H1 (cell line): ENCODE measurements around the gene MROH8. TPM values are rescaled to one million over a fixed set of nuclear protein-coding genes. Genes with fewer than 3 reads are reported as not detected.

ENCODE experiments used
- CTCF ChIA-PET: fragments of 300-600 bp; sonication (Branson Sonifier 250); formaldehyde crosslinking; loops from one replicate; lab custom pipeline; 2021; ENCODE audit not compliant: partially characterized antibody; lab: Charles Lee
- POLR2A ChIA-PET: fragments of 300-600 bp; sonication (Branson Sonifier 250); formaldehyde crosslinking; loops from one replicate; lab custom pipeline; 2021; ENCODE audit warnings: inconsistent platforms; ENCODE audit not compliant: partially characterized antibody; lab: Charles Lee
- DNase-seq, 2 experiments: peaks; one replicate each; pipeline versions ENCODE4 v3.0.0 to v3.0.0-alpha.2; 2010 to 2022; ENCODE audit warnings: low spot score in 2 of 2, low read depth in 1 of 2, mixed read lengths in 1 of 2
- FAIRE-seq: peaks from 2 replicates; lab custom pipeline; 2011; peaks lifted over from hg19 to GRCh38; lab: Jason Lieb, UNC
- H2AFZ ChIP-seq: 2 replicates; pipeline ENCODE4 v1.8.1; 2012; ENCODE audit warnings: low read length, inconsistent platforms
- H2AK5ac ChIP-seq: 2 replicates; pipeline ENCODE4 v1.6.1; 2013; ENCODE audit warnings: low read depth, low read length
- H2BK120ac ChIP-seq: replicated peaks from 2 replicates; pipeline ENCODE3; 2013; ENCODE audit warnings: low read depth, low read length, inconsistent platforms
- H2BK12ac ChIP-seq: 2 replicates; pipeline ENCODE4 v1.6.1; 2013; ENCODE audit warnings: low read depth, low read length
- H2BK15ac ChIP-seq: 2 replicates; pipeline ENCODE4 v1.6.1; 2013; ENCODE audit warnings: low read length
- H2BK20ac ChIP-seq: 2 replicates; pipeline ENCODE4 v1.6.1; 2013; ENCODE audit warnings: low read length
- H2BK5ac ChIP-seq: 2 replicates; pipeline ENCODE4 v1.6.1; 2013; ENCODE audit warnings: low read depth, low read length
- H3K14ac ChIP-seq: 2 replicates; pipeline ENCODE4 v1.6.1; 2013; ENCODE audit warnings: inconsistent platforms; ENCODE audit not compliant: insufficient read length
- H3K18ac ChIP-seq: 2 replicates; pipeline ENCODE4 v1.6.1; 2013; ENCODE audit warnings: low read length; ENCODE audit errors: extremely low read depth
- H3K23ac ChIP-seq: 2 replicates; pipeline ENCODE4 v1.6.1; 2013; ENCODE audit warnings: inconsistent platforms; ENCODE audit not compliant: insufficient read length
- H3K23me2 ChIP-seq: 2 replicates; pipeline ENCODE4 v1.6.1; 2013; ENCODE audit warnings: low read depth, low read length
- H3K27ac ChIP-seq: 2 replicates; pipeline ENCODE4 v1.6.1; 2011; ENCODE audit warnings: low read depth, low read length, inconsistent platforms
- H3K27me3 ChIP-seq, 4 experiments: replicated peaks in 1 of 4; 1 replicate in 1 of 4; 2 replicates in 3 of 4; pipeline versions ENCODE4 v1.6.1 to v1.8.1; 2011 to 2013; ENCODE audit warnings: low read length in 3 of 4, mild to moderate bottlenecking in 3 of 4, inconsistent platforms in 2 of 4, mixed read lengths in 2 of 4, moderate library complexity in 1 of 4; ENCODE audit not compliant: control insufficient read depth in 3 of 4, insufficient read depth in 3 of 4; ENCODE audit errors: extremely low read depth in 1 of 4
- H3K36me3 ChIP-seq, 4 experiments: 2 replicates each; pipeline versions ENCODE4 v1.6.1 to v1.8.1; 2011 to 2013; ENCODE audit warnings: mild to moderate bottlenecking in 4 of 4, low read length in 3 of 4, moderate library complexity in 2 of 4, control low read depth in 1 of 4, inconsistent platforms in 1 of 4; ENCODE audit not compliant: insufficient read depth in 4 of 4, control insufficient read depth in 2 of 4
- H3K4ac ChIP-seq: replicated peaks from 2 replicates; pipeline ENCODE3; 2013; ENCODE audit warnings: low read length, low read depth, mixed read lengths, inconsistent platforms; ENCODE audit not compliant: insufficient read length
- H3K4me1 ChIP-seq, 4 experiments: replicated peaks in 1 of 4; 1 replicate in 1 of 4; 2 replicates in 3 of 4; pipeline versions ENCODE4 v1.6.1 to v1.8.1; 2011 to 2013; ENCODE audit warnings: low read length in 3 of 4, inconsistent platforms in 2 of 4, mixed read lengths in 1 of 4; ENCODE audit not compliant: insufficient read depth in 4 of 4, control insufficient read depth in 3 of 4
- H3K4me2 ChIP-seq, 2 experiments: 2 replicates each; pipeline versions ENCODE4 v1.6.1 to v1.8.1; 2011 to 2013; ENCODE audit warnings: low read depth in 2 of 2, low read length in 2 of 2, control low read depth in 1 of 2, inconsistent platforms in 1 of 2, mild to moderate bottlenecking in 1 of 2; ENCODE audit not compliant: insufficient read depth in 1 of 2
- H3K4me3 ChIP-seq, 4 experiments: fragments of 200-600, 300-600 bp in 1 of 4; sonication (generic), shearing (Covaris generic), sonication (Bioruptor Twin) in 1 of 4; 2 replicates each; pipeline versions ENCODE4 v1.5.1 to v1.8.1; 2011 to 2016; ENCODE audit warnings: low read length in 4 of 4, low read depth in 3 of 4, control low read depth in 2 of 4, inconsistent platforms in 2 of 4, mild to moderate bottlenecking in 2 of 4, mixed read lengths in 1 of 4, moderate library complexity in 1 of 4; ENCODE audit not compliant: insufficient read depth in 2 of 4; ENCODE audit errors: extremely low read depth in 1 of 4
- H3K56ac ChIP-seq: replicated peaks from 2 replicates; pipeline ENCODE3; 2013; ENCODE audit warnings: low read depth, mild to moderate bottlenecking, mixed read lengths, low read length, inconsistent platforms; ENCODE audit not compliant: insufficient read length
- H3K79me1 ChIP-seq: 2 replicates; pipeline ENCODE4 v1.6.1; 2013; ENCODE audit warnings: low read depth, low read length, control low read depth
- H3K79me2 ChIP-seq, 2 experiments: 2 replicates each; pipeline versions ENCODE4 v1.6.1 to v1.8.1; 2012 to 2013; ENCODE audit warnings: low read length in 2 of 2, mild to moderate bottlenecking in 2 of 2, inconsistent platforms in 1 of 2; ENCODE audit not compliant: insufficient read depth in 2 of 2, control insufficient read depth in 1 of 2
- H3K9ac ChIP-seq, 4 experiments: replicated peaks in 1 of 4; 1 replicate in 1 of 4; 2 replicates in 3 of 4; pipeline versions ENCODE4 v1.6.1 to v1.8.1; 2011 to 2013; ENCODE audit warnings: low read depth in 3 of 4, low read length in 3 of 4, control low read depth in 2 of 4, mild to moderate bottlenecking in 2 of 4, moderate library complexity in 2 of 4, inconsistent platforms in 1 of 4; ENCODE audit errors: extremely low read depth in 1 of 4
- H3K9me3 ChIP-seq, 2 experiments: 2 replicates each; pipeline versions ENCODE4 v1.6.1 to v1.8.1; 2012 to 2013; ENCODE audit warnings: mild to moderate bottlenecking in 2 of 2, moderate library complexity in 2 of 2, control low read depth in 1 of 2, inconsistent platforms in 1 of 2, low read depth in 1 of 2, low read length in 1 of 2, mixed read lengths in 1 of 2; ENCODE audit not compliant: insufficient read depth in 2 of 2
- H4K20me1 ChIP-seq, 2 experiments: replicated peaks in 1 of 2; 2 replicates each; pipeline versions ENCODE3 to v1.8.1; 2011 to 2013; ENCODE audit warnings: inconsistent platforms in 2 of 2, low read length in 2 of 2, mild to moderate bottlenecking in 1 of 2; ENCODE audit not compliant: insufficient read depth in 2 of 2, control insufficient read depth in 1 of 2
- H4K5ac ChIP-seq: 2 replicates; pipeline ENCODE4 v1.6.1; 2013; ENCODE audit warnings: low read length, low read depth, mixed read lengths, inconsistent platforms; ENCODE audit not compliant: insufficient read length
- H4K8ac ChIP-seq: 2 replicates; pipeline ENCODE4 v1.8.0; 2013; ENCODE audit warnings: mild to moderate bottlenecking, moderate library complexity, low read length, inconsistent platforms; ENCODE audit not compliant: insufficient read depth; ENCODE audit errors: extremely low read depth
- H4K91ac ChIP-seq: replicated peaks from 2 replicates; pipeline ENCODE3; 2013; ENCODE audit warnings: low read length, mixed read lengths, inconsistent platforms; ENCODE audit not compliant: insufficient read length
- CTBP2 ChIP-seq: IDR thresholded peaks from 2 replicates; pipeline ENCODE4 v1.7.0; 2011; ENCODE audit warnings: borderline replicate concordance, mild to moderate bottlenecking, moderate library complexity, mixed read lengths, low read length; ENCODE audit not compliant: insufficient read depth, insufficient read length
- EGR1 ChIP-seq: IDR thresholded peaks from 2 replicates; pipeline ENCODE4 v1.6.1; 2011; ENCODE audit warnings: low read depth, low read length, borderline replicate concordance
- FOSL1 ChIP-seq: IDR thresholded peaks from 2 replicates; pipeline ENCODE4 v1.6.1; 2011; ENCODE audit warnings: mild to moderate bottlenecking, low read depth, low read length, moderate library complexity; ENCODE audit not compliant: insufficient read depth
- HDAC2 ChIP-seq, 2 experiments: fragments of 300-600 bp in 1 of 2; sonication (generic) in 1 of 2; IDR thresholded peaks; 2 replicates each; pipeline ENCODE4 v1.6.1; 2011 to 2012; ENCODE audit warnings: low read depth in 2 of 2, low read length in 2 of 2, mild to moderate bottlenecking in 2 of 2, moderate library complexity in 2 of 2, borderline replicate concordance in 1 of 2, inconsistent platforms in 1 of 2
- KDM1A ChIP-seq: fragments of 200-600, 300-600 bp; sonication (generic); IDR thresholded peaks from 2 replicates; pipeline ENCODE4 v1.7.1; 2016; ENCODE audit warnings: mild to moderate bottlenecking, low read length, borderline replicate concordance
- MAFK ChIP-seq: IDR thresholded peaks from 2 replicates; pipeline ENCODE4 v1.6.1; 2012; ENCODE audit warnings: low read depth, mild to moderate bottlenecking, improper control_type of control experiment, low read length
- SIRT6 ChIP-seq: IDR thresholded peaks from one replicate; pipeline ENCODE4 v1.7.1; 2012; ENCODE audit warnings: low read length, inconsistent platforms
- SP1 ChIP-seq: IDR thresholded peaks from 2 replicates; pipeline ENCODE4 v1.6.1; 2011; ENCODE audit warnings: low read depth, low read length
- SP2 ChIP-seq: IDR thresholded peaks from 2 replicates; pipeline ENCODE4 v1.6.1; 2012; ENCODE audit warnings: mild to moderate bottlenecking, low read length, inconsistent platforms
- SP4 ChIP-seq: IDR thresholded peaks from 2 replicates; pipeline ENCODE4 v1.6.1; 2012; ENCODE audit warnings: low read length, inconsistent platforms
- TBP ChIP-seq: IDR thresholded peaks from 2 replicates; pipeline ENCODE4 v1.6.1; 2011; ENCODE audit warnings: low read depth, low read length, improper control_type of control experiment
- WGBS, 2 experiments: shearing (Covaris generic) in 1 of 2; methylation state at CpG; one replicate each; pipeline versions ENCODE4 v1.1.6 to v1.1.7; 2013 to 2015; ENCODE audit warnings: low lambda C conversion rate in 2 of 2, mixed read lengths in 2 of 2, inconsistent platforms in 1 of 2, low coverage in 1 of 2, missing lambda C conversion rate in 1 of 2; ENCODE audit not compliant: insufficient replicate concordance in 2 of 2, insufficient coverage in 1 of 2, insufficient read length in 1 of 2; ENCODE audit errors: extremely low coverage in 1 of 2, missing lambda C conversion rate in 1 of 2; 5-methylcytosine and 5-hydroxymethylcytosine counted together
- polyA plus RNA-seq, 7 experiments: library from polyadenylated mRNA; depleted of rRNA in 3 of 7; stranded (reverse) in 5 of 7; unstranded in 2 of 7; fragments of >200 nt in 5 of 7; fragments of 200-250 nt in 2 of 7; gene quantifications; 1 replicate in 5 of 7; 2 replicates in 1 of 7; 4 replicates in 1 of 7; pipeline versions ENCODE4 v1.2.1 to v1.2.3, GENCODE V29; 2011 to 2013; ENCODE audit warnings: missing spikeins in 2 of 7, mixed read lengths in 2 of 7
- total RNA-seq: library from RNA; stranded (reverse); fragmentation: NEBNext Ultra II Directional; extraction: Animal tissue kit (Norgen Biotek cat#: 25700); gene quantifications from 2 replicates; pipeline ENCODE4 v1.2.1, GENCODE V29; 2021

MROH8 gene
- total and polyA plus RNA-seq, 2 of the 8 experiments (the other 6 are each of a cell fraction or from before 2014, with no cell fraction given), result 0.50 to 0.86 TPM

- H3K4ac ChIP-seq, result no peak overlapping the region
- no peak overlapping the region for H3K18ac ChIP-seq
- no peaks in the 10 kb centered on the region; the same call in 1 of the 2 replicates for H3K23me2 ChIP-seq
- H2BK15ac ChIP-seq, result no peak overlapping the region
- H4K8ac ChIP-seq, result no peak overlapping the region
- H3K79me1 ChIP-seq, result no peaks in the 10 kb centered on the region
- no peak overlapping the region for H2BK20ac ChIP-seq
- no peak overlapping the region for H3K4me3 ChIP-seq
- H2AK5ac ChIP-seq, result no peak overlapping the region
- no peak overlapping the region for H3K23ac ChIP-seq
- no peak overlapping the region for H3K27ac ChIP-seq
- no peaks in the 10 kb centered on the region for H3K36me3 ChIP-seq
- no peaks in the 10 kb centered on the region for H3K79me2 ChIP-seq
- H2BK120ac ChIP-seq, result no peak overlapping the region
- no peak overlapping the region for H2BK5ac ChIP-seq
- H3K9me3 ChIP-seq, result no peaks in the 10 kb centered on the region
- DNase-seq (no peak), FAIRE-seq (no peak)
- ChIA-PET POLR2A (interaction anchor here (0.8 to 1.6 kb wide), 3 partner anchors 9 to 12 kb away, joined by 3 to 13 read pairs (median 5); partner anchors contain the start of genes MROH8 and RPN2), CTCF (interaction anchor here (0.8 to 4.2 kb wide), 4 partner anchors 8 to 25 kb away, joined by 3 to 21 read pairs (median 7); partner anchors contain the start of genes MROH8 and RPN2)
- H3K56ac ChIP-seq, result no peak overlapping the region
- no peaks in the 10 kb centered on the region for H3K4me1 ChIP-seq
- H3K4me2 ChIP-seq, result no peak overlapping the region
- H3K27me3 ChIP-seq, result no peaks in the 10 kb centered on the region
- TF ChIP-seq EGR1 (no peak), SP2 (no peak), SP1 (no peak), MAFK (no peak), CTBP2 (no peak), HDAC2 (IDR thresholded peaks at IDR 0.05; ENCODE audit: borderline replicate concordance in 1 of 2, low read depth in 2 of 2, low read length in 2 of 2) (no peak), SP4 (no peak), SIRT6 (no peak), KDM1A (no peak), FOSL1 (no peak), TBP (no peak)
- H2AFZ ChIP-seq, result no peak overlapping the region
- no peak overlapping the region for H2BK12ac ChIP-seq
- WGBS, 2 experiments, result 91% methylated on average over 5 of the region's 5 CpGs; no CpG with 5 or more reads in 1 of the 2 experiments
- no peak overlapping the region for H3K14ac ChIP-seq
- no peak overlapping the region for H4K5ac ChIP-seq
- no peak overlapping the region for H3K9ac ChIP-seq
- H4K20me1 ChIP-seq, result no peaks in the 10 kb centered on the region
- H4K91ac ChIP-seq, result no peak overlapping the region
Observed at GRCh38 chr20:37166867-37167266, 12.5 kb downstream of the MROH8 start.
